ENCODE measurements around the gene SELENOM.

DNA sequence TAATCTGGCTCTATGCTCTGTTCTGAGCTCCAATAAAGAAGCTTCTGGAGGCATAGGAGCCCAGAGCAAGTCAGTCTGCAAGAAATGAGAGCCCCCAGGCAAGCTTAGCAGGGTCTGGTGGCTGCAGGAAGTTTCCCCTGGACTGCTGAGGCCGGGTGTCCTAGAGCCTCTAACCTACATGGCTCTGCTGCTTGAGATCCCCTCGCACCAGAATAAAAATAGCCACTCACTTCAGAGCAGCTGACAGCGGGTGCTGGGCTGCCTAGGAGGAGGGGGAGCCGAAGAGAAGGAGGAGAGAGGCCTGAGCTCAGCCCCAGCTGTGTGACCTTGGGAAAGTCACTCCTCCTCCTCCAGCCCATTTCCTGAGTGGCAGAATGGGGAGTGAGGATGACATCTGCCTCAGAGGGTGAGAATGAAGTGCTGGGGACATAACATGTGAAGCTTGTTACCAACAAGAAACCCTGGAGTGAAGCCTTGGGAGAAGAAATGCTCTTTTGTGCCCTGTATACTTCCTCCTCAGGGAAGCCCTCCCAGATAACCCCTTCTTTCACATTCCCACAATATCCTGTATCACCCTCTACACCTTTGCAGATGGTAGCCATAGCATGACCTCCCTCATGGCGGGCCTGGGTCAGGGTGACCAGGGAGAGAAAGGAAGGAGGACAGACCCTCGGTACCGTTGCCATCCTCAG is 11.8 kb upstream of the SELENOM start:
- TF ChIP-seq, protein P1, sequence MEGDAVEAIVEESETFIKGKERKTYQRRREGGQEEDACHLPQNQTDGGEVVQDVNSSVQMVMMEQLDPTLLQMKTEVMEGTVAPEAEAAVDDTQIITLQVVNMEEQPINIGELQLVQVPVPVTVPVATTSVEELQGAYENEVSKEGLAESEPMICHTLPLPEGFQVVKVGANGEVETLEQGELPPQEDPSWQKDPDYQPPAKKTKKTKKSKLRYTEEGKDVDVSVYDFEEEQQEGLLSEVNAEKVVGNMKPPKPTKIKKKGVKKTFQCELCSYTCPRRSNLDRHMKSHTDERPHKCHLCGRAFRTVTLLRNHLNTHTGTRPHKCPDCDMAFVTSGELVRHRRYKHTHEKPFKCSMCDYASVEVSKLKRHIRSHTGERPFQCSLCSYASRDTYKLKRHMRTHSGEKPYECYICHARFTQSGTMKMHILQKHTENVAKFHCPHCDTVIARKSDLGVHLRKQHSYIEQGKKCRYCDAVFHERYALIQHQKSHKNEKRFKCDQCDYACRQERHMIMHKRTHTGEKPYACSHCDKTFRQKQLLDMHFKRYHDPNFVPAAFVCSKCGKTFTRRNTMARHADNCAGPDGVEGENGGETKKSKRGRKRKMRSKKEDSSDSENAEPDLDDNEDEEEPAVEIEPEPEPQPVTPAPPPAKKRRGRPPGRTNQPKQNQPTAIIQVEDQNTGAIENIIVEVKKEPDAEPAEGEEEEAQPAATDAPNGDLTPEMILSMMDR (IDR thresholded peaks at IDR 0.05; ENCODE audit: low read length), result no peak
- TF ChIP-seq EZH2phosphoT487 (IDR thresholded peaks at IDR 0.05; ENCODE audit: low read length) (no peak), EZH2 (optimal IDR thresholded peaks at IDR 0.05; ENCODE audit: low read depth, low read length) (no peak)
